ENCODE results near the gene NFIX. TPM values are rescaled to one million over a fixed set of nuclear protein-coding genes. Genes with fewer than 3 reads are reported as not detected.
A peak's percentile ranks its signal among the peaks of the same experiment; 100 is the strongest.

Gene NFIX
- total and polyA plus RNA-seq, 9 of the 15 experiments (the other 6 are each of a cell fraction or from before 2014, with no cell fraction given), result 0.28 to 26.8 (median 5.4) TPM

- Histone ChIP-seq H3K27ac (ENCODE audit: extremely low read depth, low read depth, low read length) (no peak overlapping the region; the same call in 2 of the 3 replicates), H4K20me1 (replicated peaks; ENCODE audit: control insufficient read depth, insufficient read depth, low read length) (no peaks in the 10 kb centered on the region), H3K9ac (ENCODE audit: insufficient read depth in 1 of 2, low read depth in 2 of 2, low read length in 2 of 2) (peak overlapping the region in 1 of 2 experiments; percentile 59; a peak in 1 of 4 replicates), H3K9me3 (replicated peaks; ENCODE audit: control insufficient read depth, insufficient read depth, low read depth, low read length) (no peaks in the 10 kb centered on the region), H3K79me2 (ENCODE audit: control insufficient read depth, insufficient read depth, low read length) (no peaks in the 10 kb centered on the region), H2AFZ (ENCODE audit: low read depth, low read length) (no peak overlapping the region), H3K9me1 (ENCODE audit: control insufficient read depth, insufficient read depth, low read length) (no peaks in the 10 kb centered on the region), H3K36me3 (ENCODE audit: control insufficient read depth, insufficient read depth, low read length) (peaks cover 25% of the 10 kb centered on the region; the same call in 1 of the 3 replicates), H3K4me3 (no peak overlapping the region), H3K27me3 (ENCODE audit: control insufficient read depth in 2 of 2, insufficient read depth in 2 of 2, low read length in 2 of 2) (no peaks in the 10 kb centered on the region), H3K4me1 (replicated peaks in 1 of 2; ENCODE audit: control insufficient read depth in 2 of 2, insufficient read depth in 2 of 2, low read length in 2 of 2) (peaks cover 24 to 59% of the 10 kb centered on the region in 2 experiments), H3K4me2 (ENCODE audit: insufficient read depth, low read length) (no peak overlapping the region)
- peak; percentile 68 for ATAC-seq
- in situ Hi-C loops (cut with MboI) (no loop called here), intact Hi-C loops (cut with micrococcal nuclease) (no loop called here)
- 70% methylated on average over 9 of the region's 14 CpGs for WGBS (ENCODE audit: insufficient coverage, low coverage, missing lambda C conversion rate)
- POLR2A ChIA-PET, result interaction anchor here (1.7 kb wide), 1 partner anchor 12 kb away, joined by 5 read pairs; no protein-coding TSS in a partner anchor
- CTCF ChIA-PET (ENCODE audit: low intra/inter-chr PET ratio), result interaction anchor here (0.5 to 1.2 kb wide), 2 partner anchors 75 to 117 kb away, joined by 3 to 7 read pairs; no protein-coding TSS in a partner anchor
- FAIRE-seq, result peak; percentile 81
- BruUV-seq (replicated peaks), result no TSS peak
- DNase-seq (ENCODE audit: extremely low read depth in 1 of 4, low spot score in 3 of 4), result peak; percentile 41 to 68 (median 57)
- no peak for TF ChIP-seq SUPT5H (IDR thresholded peaks at IDR 0.05)
- TF ChIP-seq MYNN (IDR thresholded peaks at IDR 0.05), result peak; percentile 80
- no peak for TF ChIP-seq MYNN (CRISPR knock-in tag; IDR thresholded peaks at IDR 0.05)
- TF ChIP-seq REST (IDR thresholded peaks at IDR 0.05; ENCODE audit: borderline replicate concordance), result peak; percentile 66; the same call in 1 of the 2 replicates
- TF ChIP-seq REST (CRISPR knock-in tag; IDR thresholded peaks at IDR 0.05; ENCODE audit: low read depth), result no peak
- no peak for TF ChIP-seq E2F5 (CRISPR knock-in tag; IDR thresholded peaks at IDR 0.05)
- TF ChIP-seq CEBPG (CRISPR knock-in tag; IDR thresholded peaks at IDR 0.05), result peak; percentile 34; the same call in 1 of the 2 replicates
- no peak for TF ChIP-seq CEBPG (tag; conservative IDR thresholded peaks at IDR 0.05 in 1 of 2, IDR thresholded peaks at IDR 0.05 in 1 of 2)
- TF ChIP-seq, protein P1, sequence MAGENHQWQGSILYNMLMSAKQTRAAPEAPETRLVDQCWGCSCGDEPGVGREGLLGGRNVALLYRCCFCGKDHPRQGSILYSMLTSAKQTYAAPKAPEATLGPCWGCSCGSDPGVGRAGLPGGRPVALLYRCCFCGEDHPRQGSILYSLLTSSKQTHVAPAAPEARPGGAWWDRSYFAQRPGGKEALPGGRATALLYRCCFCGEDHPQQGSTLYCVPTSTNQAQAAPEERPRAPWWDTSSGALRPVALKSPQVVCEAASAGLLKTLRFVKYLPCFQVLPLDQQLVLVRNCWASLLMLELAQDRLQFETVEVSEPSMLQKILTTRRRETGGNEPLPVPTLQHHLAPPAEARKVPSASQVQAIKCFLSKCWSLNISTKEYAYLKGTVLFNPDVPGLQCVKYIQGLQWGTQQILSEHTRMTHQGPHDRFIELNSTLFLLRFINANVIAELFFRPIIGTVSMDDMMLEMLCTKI (IDR thresholded peaks at IDR 0.05; ENCODE audit: partially characterized antibody), result no peak
- TF ChIP-seq SMC3 (conservative IDR thresholded peaks at IDR 0.05; ENCODE audit: insufficient read depth, low read depth, low read length), result 0 out of 2 replicates have a peak, but pooled peaks have one; percentile 44
- TF ChIP-seq POU5F1 (IDR thresholded peaks at IDR 0.05; ENCODE audit: borderline replicate concordance, low read depth, low read length, partially characterized antibody), result no peak
These were observed 87.1 kb downstream of the NFIX start for GRCh38 chr19:13082192-13083007.
